Loucy (cell line): Measurements from ENCODE around the gene TRUB1.
"Not testable (repeated sequence)": the region's sequence is repeated elsewhere in the genome, so short reads cannot be mapped to it uniquely, and the experiment has no call there.

Source experiments
- CTCF ChIP-seq: fragments of 200-600 bp; sonication (generic); conservative IDR thresholded peaks from 2 replicates; pipeline ENCODE4 v1.5.1; 2014; ENCODE audit warnings: mild to moderate bottlenecking, antibody characterized with exemption, low read length
- EZH2phosphoT487 ChIP-seq: fragments of 200-600 bp; IDR thresholded peaks from 2 replicates; pipeline ENCODE4 v1.6.1; 2018; ENCODE audit warnings: antibody characterized with exemption, mild to moderate bottlenecking, moderate library complexity, borderline replicate concordance

GRCh38 chr10:114933995-114934394 lies 4.0 kb upstream of the TRUB1 start:
- TF ChIP-seq CTCF, EZH2phosphoT487: not testable (repeated sequence)
